ENCODE results near the gene TRPM3.

The TRPM3 gene

GRCh38 chr9:70959366-70959765, 162.1 kb downstream of the TRPM3 start:
- H3K4me3 ChIP-seq (ENCODE audit: low read depth, low read length): no peak overlapping the region
- no peak for DNase-seq (ENCODE audit: low read depth)

- H3K4me3 ChIP-seq (ENCODE audit: low read depth, low read length): no peak overlapping the region
- DNase-seq (ENCODE audit: low read depth): no peak
Measured at GRCh38 chr9:70954596-70955143, 166.8 kb downstream of the TRPM3 start.

GRCh38 chr9:70954126-70954525, 167.3 kb downstream of the TRPM3 start:
- no peak overlapping the region for H3K4me3 ChIP-seq (ENCODE audit: low read depth, low read length)
- DNase-seq (ENCODE audit: low read depth): peak; percentile 64

- no peak for DNase-seq (ENCODE audit: low read depth)
- no peak overlapping the region for H3K4me3 ChIP-seq (ENCODE audit: low read depth, low read length)
Measured at GRCh38 chr9:70951749-70952727, 169.4 kb downstream of the TRPM3 start.

GRCh38 chr9:70950270-70950669, 171.2 kb downstream of the TRPM3 start:
- no peak for DNase-seq (ENCODE audit: low read depth)
- H3K4me3 ChIP-seq (ENCODE audit: low read depth, low read length): no peak overlapping the region

GRCh38 chr9:70949239-70949638, 172.2 kb downstream of the TRPM3 start:
- DNase-seq (ENCODE audit: low read depth): no peak
- H3K4me3 ChIP-seq (ENCODE audit: low read depth, low read length): no peak overlapping the region

- DNase-seq (ENCODE audit: low read depth): no peak
- H3K4me3 ChIP-seq (ENCODE audit: low read depth, low read length): no peak overlapping the region
Measured at GRCh38 chr9:70948744-70949143, 172.7 kb downstream of the TRPM3 start.

- H3K4me3 ChIP-seq (ENCODE audit: low read depth, low read length): no peak overlapping the region
- DNase-seq (ENCODE audit: low read depth): no peak
Measured at GRCh38 chr9:70947511-70947910, 173.9 kb downstream of the TRPM3 start.

GRCh38 chr9:70947086-70947485, 174.3 kb downstream of the TRPM3 start:
- no peak overlapping the region for H3K4me3 ChIP-seq (ENCODE audit: low read depth, low read length)
- no peak for DNase-seq (ENCODE audit: low read depth)

GRCh38 chr9:70945301-70945700, 176.1 kb downstream of the TRPM3 start:
- no peak for DNase-seq (ENCODE audit: low read depth)
- no peak overlapping the region for H3K4me3 ChIP-seq (ENCODE audit: low read depth, low read length)

- H3K4me3 ChIP-seq (ENCODE audit: low read depth, low read length): no peak overlapping the region
- DNase-seq (ENCODE audit: low read depth): no peak
Measured at GRCh38 chr9:70941191-70941590, 180.2 kb downstream of the TRPM3 start.

GRCh38 chr9:70940605-70941004, 180.8 kb downstream of the TRPM3 start:
- no peak overlapping the region for H3K4me3 ChIP-seq (ENCODE audit: low read depth, low read length)
- DNase-seq (ENCODE audit: low read depth): no peak

- DNase-seq (ENCODE audit: low read depth): no peak
- no peak overlapping the region for H3K4me3 ChIP-seq (ENCODE audit: low read depth, low read length)
Measured at GRCh38 chr9:70936536-70936935, 184.9 kb downstream of the TRPM3 start.

- H3K4me3 ChIP-seq (ENCODE audit: low read depth, low read length): no peak overlapping the region
- no peak for DNase-seq (ENCODE audit: low read depth)
Measured at GRCh38 chr9:70935856-70936255, 185.6 kb downstream of the TRPM3 start.

- DNase-seq (ENCODE audit: low read depth): no peak
- no peak overlapping the region for H3K4me3 ChIP-seq (ENCODE audit: low read depth, low read length)
Measured at GRCh38 chr9:70934642-70935041, 186.8 kb downstream of the TRPM3 start.

GRCh38 chr9:70933321-70933720, 188.1 kb downstream of the TRPM3 start:
- no peak for DNase-seq (ENCODE audit: low read depth)
- no peak overlapping the region for H3K4me3 ChIP-seq (ENCODE audit: low read depth, low read length)

GRCh38 chr9:70932097-70932496, 189.3 kb downstream of the TRPM3 start:
- DNase-seq (ENCODE audit: low read depth): no peak

GRCh38 chr9:70927530-70927929, 193.9 kb downstream of the TRPM3 start:
- H3K4me3 ChIP-seq (ENCODE audit: low read depth, low read length): no peak overlapping the region
- no peak for DNase-seq (ENCODE audit: low read depth)

More at GRCh38 chr9:70932097-70932496, 189.3 kb downstream of the TRPM3 start:
- no peak overlapping the region for H3K4me3 ChIP-seq (ENCODE audit: low read depth, low read length)

GRCh38 chr9:70924895-70925547, 196.4 kb downstream of the TRPM3 start:
- peak overlapping the region; percentile 17 for H3K4me3 ChIP-seq (ENCODE audit: low read depth, low read length)
- peak; percentile 67 for DNase-seq (ENCODE audit: low read depth)

- H3K4me3 ChIP-seq (ENCODE audit: low read depth, low read length): peak overlapping the region; percentile 17
- peak; percentile 73 for DNase-seq (ENCODE audit: low read depth)
Measured at GRCh38 chr9:70924380-70924779, 197.0 kb downstream of the TRPM3 start.
